Ishikawa (cell line): Measurements from ENCODE around the gene DPY30.

ENCODE experiments used
- CREB1 ChIP-seq: IDR thresholded peaks from 2 replicates; pipeline ENCODE4 v1.6.1; 2012; ENCODE audit warnings: low read depth
- NFIC ChIP-seq: IDR thresholded peaks from 2 replicates; pipeline ENCODE4 v1.6.1; 2012
- TF ChIP-seq, protein P1 (sequence below): IDR thresholded peaks from 2 replicates; pipeline ENCODE4 v1.6.1; 2012
- TF ChIP-seq, protein P2 (sequence below): IDR thresholded peaks from 2 replicates; pipeline ENCODE4 v1.6.1; 2012

DNA sequence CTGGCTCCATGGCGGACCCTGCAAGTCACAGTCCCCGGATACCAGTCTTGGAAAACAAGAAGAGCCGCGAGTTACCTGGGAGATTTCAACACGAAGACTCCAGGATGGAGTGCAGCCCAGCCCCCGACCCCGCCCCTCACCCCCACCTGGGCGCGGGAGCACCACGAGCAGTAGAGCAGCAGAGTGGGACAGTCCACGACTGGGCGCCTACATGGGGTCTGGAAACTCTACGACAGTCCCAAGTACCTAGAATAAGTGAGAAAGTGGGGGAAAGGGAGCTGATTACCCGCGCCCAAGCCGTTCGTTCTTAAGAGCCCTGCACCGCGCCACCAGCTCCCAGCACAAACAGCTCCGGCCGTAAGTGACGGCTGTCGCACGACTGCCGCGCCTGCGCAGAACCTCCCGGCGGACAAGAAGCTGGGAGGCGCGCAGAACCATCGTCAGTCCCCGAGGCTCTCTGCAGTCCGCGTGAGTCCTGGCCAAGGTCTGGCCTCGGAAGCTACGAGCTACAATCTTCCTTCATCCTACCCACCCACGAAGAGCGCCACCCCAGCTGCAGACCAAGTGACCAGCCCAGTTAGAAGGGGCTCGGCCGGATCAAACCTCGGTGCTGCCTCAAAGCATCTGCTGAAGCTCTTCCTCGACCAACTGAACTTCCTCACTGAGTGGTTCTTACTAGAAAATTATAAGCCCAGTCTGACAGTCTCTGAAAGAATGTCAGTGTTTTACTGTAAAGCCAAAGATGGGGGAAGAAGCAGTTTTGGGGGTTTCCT, at the start of gene DPY30:
- TF ChIP-seq, protein P1, sequence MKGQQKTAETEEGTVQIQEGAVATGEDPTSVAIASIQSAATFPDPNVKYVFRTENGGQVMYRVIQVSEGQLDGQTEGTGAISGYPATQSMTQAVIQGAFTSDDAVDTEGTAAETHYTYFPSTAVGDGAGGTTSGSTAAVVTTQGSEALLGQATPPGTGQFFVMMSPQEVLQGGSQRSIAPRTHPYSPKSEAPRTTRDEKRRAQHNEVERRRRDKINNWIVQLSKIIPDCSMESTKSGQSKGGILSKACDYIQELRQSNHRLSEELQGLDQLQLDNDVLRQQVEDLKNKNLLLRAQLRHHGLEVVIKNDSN = no peak
- TF ChIP-seq, protein P2, sequence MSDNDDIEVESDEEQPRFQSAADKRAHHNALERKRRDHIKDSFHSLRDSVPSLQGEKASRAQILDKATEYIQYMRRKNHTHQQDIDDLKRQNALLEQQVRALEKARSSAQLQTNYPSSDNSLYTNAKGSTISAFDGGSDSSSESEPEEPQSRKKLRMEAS = peak; percentile 92
- TF ChIP-seq NFIC (no peak), CREB1 (peak; percentile 26; the same call in 1 of the 2 replicates)
